ENCODE results near the gene APOBEC3F.
"Not testable (repeated sequence)": the region's sequence is repeated elsewhere in the genome, so short reads cannot be mapped to it uniquely, and the experiment has no call there.

The APOBEC3F gene

GRCh38 chr22:39045136-39045535 lies 4.5 kb downstream of the APOBEC3F start:
- not testable (repeated sequence) for H3K4me3 Mint-ChIP-seq, H3K36me3 Mint-ChIP-seq, H3K9me3 Mint-ChIP-seq, H3K27me3 Mint-ChIP-seq, H3K27ac Mint-ChIP-seq
- peaks cover 29% of the 10 kb centered on the region for H3K4me1 Mint-ChIP-seq

GRCh38 chr22:39049486-39049885 lies 8.8 kb downstream of the APOBEC3F start:
- H3K4me1 Mint-ChIP-seq = peaks cover 12% of the 10 kb centered on the region
- not testable (repeated sequence) for H3K27me3 Mint-ChIP-seq, H3K36me3 Mint-ChIP-seq, H3K27ac Mint-ChIP-seq, H3K4me3 Mint-ChIP-seq, H3K9me3 Mint-ChIP-seq

- not testable (repeated sequence) for H3K36me3 Mint-ChIP-seq, H3K27me3 Mint-ChIP-seq, H3K4me3 Mint-ChIP-seq, H3K27ac Mint-ChIP-seq, H3K4me1 Mint-ChIP-seq, H3K9me3 Mint-ChIP-seq
Measured at GRCh38 chr22:39051844-39052495, 11.3 kb downstream of the APOBEC3F start.

GRCh38 chr22:39055658-39056057 lies 15.0 kb downstream of the APOBEC3F start:
- Mint-ChIP-seq H3K9me3 (no peaks in the 10 kb centered on the region), H3K27ac (no peak overlapping the region), H3K4me1 (peaks cover 2% of the 10 kb centered on the region), H3K4me3 (no peak overlapping the region), H3K36me3 (no peaks in the 10 kb centered on the region), H3K27me3 (no peaks in the 10 kb centered on the region)

DNA sequence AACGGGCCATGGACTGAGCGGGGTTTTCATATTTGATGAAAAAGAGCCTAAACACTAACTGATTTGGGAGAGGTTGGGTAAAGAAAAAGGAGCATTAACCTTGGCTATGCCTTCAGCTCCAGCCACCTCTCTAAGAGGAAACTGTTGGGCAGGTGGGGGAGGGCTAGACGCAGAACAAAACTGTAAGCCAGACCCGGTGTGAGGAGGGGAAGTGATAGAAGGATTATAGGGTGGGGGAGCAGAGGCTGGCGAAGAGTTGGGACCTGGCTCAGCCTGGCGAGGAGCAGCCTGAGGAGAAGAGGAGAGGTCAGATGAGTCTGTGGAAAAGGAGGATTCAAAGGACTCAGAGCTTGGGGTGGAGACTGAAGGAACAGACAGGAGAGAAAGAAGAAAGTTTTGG lies 20.6 kb downstream of the APOBEC3F start:
- not testable (repeated sequence) for H3K4me1 Mint-ChIP-seq, H3K27ac Mint-ChIP-seq, H3K4me3 Mint-ChIP-seq, H3K36me3 Mint-ChIP-seq, H3K27me3 Mint-ChIP-seq, H3K9me3 Mint-ChIP-seq

DNA sequence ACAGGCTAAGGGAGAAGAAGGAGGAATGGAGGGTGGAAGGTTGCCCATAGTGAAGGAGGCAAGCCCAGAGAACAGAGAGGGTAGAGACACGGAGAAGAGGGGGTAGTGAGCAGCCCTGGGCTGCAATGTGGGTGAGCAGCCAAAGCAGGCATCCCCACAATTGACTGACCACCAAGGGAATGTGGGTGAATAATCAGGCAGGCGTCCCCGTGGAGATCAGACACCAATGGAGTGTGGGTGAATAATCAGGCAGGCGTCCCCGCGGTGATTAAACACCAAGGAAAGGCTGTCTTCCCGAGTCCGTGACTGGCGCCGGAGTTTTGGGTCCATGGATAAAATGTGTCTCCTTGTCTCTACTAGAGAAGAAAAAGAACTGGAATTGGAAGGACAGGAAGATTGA lies 21.3 kb downstream of the APOBEC3F start:
- H3K4me1 Mint-ChIP-seq, H3K27me3 Mint-ChIP-seq, H3K27ac Mint-ChIP-seq, H3K9me3 Mint-ChIP-seq, H3K4me3 Mint-ChIP-seq, H3K36me3 Mint-ChIP-seq: not testable (repeated sequence)

GRCh38 chr22:39063904-39064303 lies 23.2 kb downstream of the APOBEC3F start:
- H3K36me3 Mint-ChIP-seq, H3K27me3 Mint-ChIP-seq, H3K4me1 Mint-ChIP-seq, H3K27ac Mint-ChIP-seq, H3K9me3 Mint-ChIP-seq, H3K4me3 Mint-ChIP-seq: not testable (repeated sequence)

DNA sequence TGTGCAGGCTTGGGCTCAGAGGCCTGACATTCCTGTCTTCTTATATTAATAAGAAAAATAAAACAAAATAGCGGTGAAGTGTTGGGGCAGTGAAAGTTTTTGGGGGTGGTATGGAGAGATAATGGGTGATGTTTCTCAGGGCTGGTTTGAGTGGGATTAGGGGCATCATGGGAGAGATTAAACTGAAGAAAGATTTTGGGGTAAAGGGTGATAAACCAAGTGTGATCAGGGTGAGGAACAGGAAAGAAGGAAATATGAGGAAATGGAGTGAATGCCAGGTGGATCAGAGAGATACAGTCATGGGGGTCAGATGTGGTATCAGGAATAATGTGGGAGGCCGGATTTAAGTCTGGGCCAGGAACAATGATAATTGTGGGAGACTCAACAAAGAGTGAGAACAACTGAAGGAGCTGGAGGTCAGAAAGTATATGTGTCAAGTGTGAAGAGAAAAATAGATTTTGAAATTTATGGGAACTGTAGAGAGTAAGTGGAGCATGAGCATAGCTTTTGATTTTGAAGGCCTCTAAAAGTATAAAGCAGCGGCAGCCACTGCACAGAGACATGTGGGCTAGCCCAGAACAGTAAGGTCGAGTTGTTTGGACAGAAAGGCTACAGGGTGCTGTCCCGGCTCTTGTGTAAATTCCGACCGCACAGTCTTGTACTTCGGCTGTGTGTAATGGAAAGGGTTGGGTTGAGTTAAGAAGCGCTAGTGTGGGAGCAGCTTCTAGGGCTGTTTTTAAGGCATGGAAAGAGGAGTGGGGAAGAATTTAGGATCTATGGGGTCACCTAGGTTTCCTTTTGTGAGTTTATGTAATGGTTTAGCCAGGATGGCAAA lies 26.0 kb downstream of the APOBEC3F start:
- H3K36me3 Mint-ChIP-seq, H3K27me3 Mint-ChIP-seq, H3K27ac Mint-ChIP-seq, H3K4me1 Mint-ChIP-seq, H3K9me3 Mint-ChIP-seq, H3K4me3 Mint-ChIP-seq: not testable (repeated sequence)

- Mint-ChIP-seq H3K27ac (no peak overlapping the region), H3K27me3 (no peaks in the 10 kb centered on the region), H3K4me3 (no peak overlapping the region), H3K9me3 (no peaks in the 10 kb centered on the region), H3K36me3 (no peaks in the 10 kb centered on the region), H3K4me1 (peaks cover 5% of the 10 kb centered on the region)
Measured at GRCh38 chr22:39068033-39068785, 27.5 kb downstream of the APOBEC3F start.

GRCh38 chr22:39070186-39070585 lies 29.5 kb downstream of the APOBEC3F start:
- H3K4me1 Mint-ChIP-seq = peaks cover 7% of the 10 kb centered on the region
- H3K27me3 Mint-ChIP-seq = no peaks in the 10 kb centered on the region
- H3K4me3 Mint-ChIP-seq = no peak overlapping the region
- H3K9me3 Mint-ChIP-seq = no peaks in the 10 kb centered on the region
- H3K36me3 Mint-ChIP-seq = no peaks in the 10 kb centered on the region
- no peak overlapping the region for H3K27ac Mint-ChIP-seq

- not testable (repeated sequence) for H3K27ac Mint-ChIP-seq, H3K27me3 Mint-ChIP-seq, H3K4me3 Mint-ChIP-seq, H3K9me3 Mint-ChIP-seq, H3K36me3 Mint-ChIP-seq
- H3K4me1 Mint-ChIP-seq = peaks cover 12% of the 10 kb centered on the region
Measured at GRCh38 chr22:39072581-39072981, 31.9 kb downstream of the APOBEC3F start.

- Mint-ChIP-seq H3K4me1 (peaks cover 23% of the 10 kb centered on the region), H3K9me3 (no peaks in the 10 kb centered on the region), H3K36me3 (no peaks in the 10 kb centered on the region), H3K27ac (no peak overlapping the region), H3K4me3 (no peak overlapping the region), H3K27me3 (no peaks in the 10 kb centered on the region)
Measured at GRCh38 chr22:39073981-39074380, 33.3 kb downstream of the APOBEC3F start.

GRCh38 chr22:39076155-39077025 lies 35.7 kb downstream of the APOBEC3F start:
- H3K36me3 Mint-ChIP-seq, H3K27me3 Mint-ChIP-seq, H3K9me3 Mint-ChIP-seq: not testable (repeated sequence)
- peak overlapping the region; percentile 61 for H3K27ac Mint-ChIP-seq
- peak overlapping the region; percentile 76 for H3K4me3 Mint-ChIP-seq
- H3K4me1 Mint-ChIP-seq = peaks cover 35% of the 10 kb centered on the region

GRCh38 chr22:39077026-39077840 lies 36.6 kb downstream of the APOBEC3F start, which contains the start of gene APOBEC3G:
APOBEC3G (plus strand) TSS chr22:39077275; CDS start chr22:39077362, 87 bp downstream.
- Mint-ChIP-seq H3K4me3 (peak within 1 kb of the TSS; percentile 85), H3K4me1 (peaks cover 42% of the 10 kb centered on the region), H3K27ac (peak within 1 kb of the TSS; percentile 92)
- H3K9me3 Mint-ChIP-seq, H3K27me3 Mint-ChIP-seq, H3K36me3 Mint-ChIP-seq: not testable (repeated sequence)

DNA sequence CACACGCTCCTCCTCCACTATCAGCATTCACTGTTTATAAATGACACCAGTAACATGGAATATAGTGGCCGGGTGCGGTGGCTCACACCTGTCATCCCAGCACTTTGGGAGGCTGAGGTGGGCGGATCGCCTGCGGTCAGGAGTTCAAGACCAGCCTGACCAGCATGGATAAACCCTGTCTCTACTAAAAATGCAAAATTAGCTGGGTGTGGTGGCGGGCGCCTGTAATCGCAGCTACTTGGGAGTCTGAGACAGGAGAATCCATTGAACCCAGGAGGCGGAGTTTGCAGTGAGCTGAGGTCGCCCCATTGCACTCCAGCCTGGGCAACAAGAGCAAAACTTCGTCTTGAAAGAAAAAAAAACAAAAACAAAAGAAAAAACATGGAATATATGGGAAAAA lies 37.2 kb downstream of the APOBEC3F start:
- not testable (repeated sequence) for H3K9me3 Mint-ChIP-seq

More for the DNA sequence above, 37.2 kb downstream of the APOBEC3F start:
- Mint-ChIP-seq H3K4me1 (peaks cover 42% of the 10 kb centered on the region), H3K4me3 (peak overlapping the region; percentile 85), H3K27ac (peak overlapping the region; percentile 92)
- not testable (repeated sequence) for H3K27me3 Mint-ChIP-seq, H3K36me3 Mint-ChIP-seq

Measured in activated naive CD4-positive, alpha-beta T cell treated with anti-CD3 and anti-CD28 coated beads, Interleukin-2, amount 50 U/mL, for 24 hours (primary cell).